ENCODE results near the gene SYCP2.

SYCP2 gene

GRCh38 chr20:59850018-59850641 lies 83.3 kb downstream of the SYCP2 start:
- H3K4me3 ChIP-seq (ENCODE audit: low read depth, low read length): no peak overlapping the region
- DNase-seq (ENCODE audit: low read depth): no peak

DNA sequence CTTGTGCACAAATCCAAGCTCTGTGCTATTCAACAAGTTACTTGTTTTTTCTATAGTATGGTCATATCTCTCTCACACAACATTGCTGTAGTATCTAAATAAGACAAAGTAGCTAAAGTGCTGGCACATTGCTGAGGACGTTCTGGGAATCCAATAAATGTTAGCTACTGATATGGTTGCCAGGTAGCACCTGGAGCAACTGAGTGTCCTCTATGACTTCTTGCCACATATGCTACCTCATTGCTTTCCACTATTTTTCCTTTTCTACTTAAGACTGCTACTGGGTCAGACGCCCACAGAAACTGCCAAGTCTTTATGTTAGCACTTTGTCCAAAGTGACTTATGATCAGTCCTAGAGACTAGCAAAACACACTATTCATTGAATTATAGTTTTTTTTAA lies 85.3 kb downstream of the SYCP2 start:
- no peak for DNase-seq (ENCODE audit: low read depth)
- H3K4me3 ChIP-seq (ENCODE audit: low read depth, low read length): no peak overlapping the region

DNA sequence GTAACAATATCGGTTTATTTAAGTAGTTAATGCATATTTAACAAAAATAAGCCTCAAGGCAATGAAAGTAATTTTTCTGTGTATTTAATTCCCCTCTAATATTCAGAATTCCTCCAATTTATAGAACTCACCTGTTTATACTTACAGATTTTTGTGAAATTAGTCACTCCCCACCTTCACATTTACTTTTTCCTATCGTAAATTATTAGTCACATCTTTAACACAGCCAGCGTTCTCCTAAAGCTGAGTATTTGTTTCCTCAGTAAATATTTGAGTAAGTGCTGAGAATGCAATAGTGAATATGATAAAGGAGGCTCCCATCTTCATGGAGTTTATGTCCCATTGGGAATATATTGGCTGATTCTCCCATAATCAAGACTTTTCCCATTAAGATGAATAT lies 88.0 kb downstream of the SYCP2 start:
- no peak for DNase-seq (ENCODE audit: low read depth)
- H3K4me3 ChIP-seq (ENCODE audit: low read depth, low read length): no peak overlapping the region

DNA sequence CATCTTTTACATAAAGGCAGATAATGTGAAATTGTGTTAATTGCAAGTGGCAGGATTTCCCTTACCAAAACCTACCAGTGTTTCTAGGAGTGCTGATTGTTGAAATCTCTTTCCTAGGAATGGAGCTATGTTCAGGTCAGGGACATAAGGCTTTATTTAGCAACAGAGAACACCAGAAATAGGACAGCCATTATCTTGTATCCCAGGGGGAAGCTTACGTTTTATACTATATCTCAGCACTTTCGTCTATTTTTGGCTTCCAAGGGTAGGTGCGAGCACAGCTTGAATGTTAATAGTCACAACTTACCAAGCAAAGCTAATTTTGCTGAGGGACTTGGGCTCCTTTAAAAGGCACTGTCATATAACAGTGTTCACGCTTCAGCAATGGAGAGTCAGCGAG lies 94.0 kb downstream of the SYCP2 start:
- no peak for DNase-seq (ENCODE audit: low read depth)

GRCh38 chr20:59837623-59838394 lies 95.6 kb downstream of the SYCP2 start:
- DNase-seq (ENCODE audit: low read depth): no peak
- no peak overlapping the region for H3K4me3 ChIP-seq (ENCODE audit: low read depth, low read length)

More for the DNA sequence above, 94.0 kb downstream of the SYCP2 start:
- H3K4me3 ChIP-seq (ENCODE audit: low read depth, low read length): no peak overlapping the region

DNA sequence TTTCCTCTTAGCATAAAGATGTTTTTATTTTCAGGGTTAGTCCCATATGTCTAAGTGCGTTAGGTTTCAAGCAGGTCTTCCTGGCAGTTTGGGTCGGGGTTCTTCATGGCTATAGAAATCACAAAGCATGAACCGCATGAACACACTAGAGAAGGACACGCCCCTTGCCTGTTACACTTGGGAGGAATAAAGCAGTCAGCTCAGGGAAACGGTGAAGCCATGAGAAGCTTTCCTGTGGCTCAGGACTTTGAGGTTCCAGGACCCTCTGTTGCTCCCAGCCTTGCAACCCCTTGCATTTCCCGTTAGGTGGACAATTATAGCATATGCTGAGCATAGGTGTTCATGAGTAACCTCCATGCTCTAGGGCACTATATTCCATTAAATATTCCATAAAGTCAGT lies 96.7 kb downstream of the SYCP2 start:
- no peak for DNase-seq (ENCODE audit: low read depth)
- no peak overlapping the region for H3K4me3 ChIP-seq (ENCODE audit: low read depth, low read length)

- no peak for DNase-seq (ENCODE audit: low read depth)
- peak overlapping the region; percentile 17 for H3K4me3 ChIP-seq (ENCODE audit: low read depth, low read length)
These were observed 97.7 kb downstream of the SYCP2 start for GRCh38 chr20:59835448-59836395.

- no peak overlapping the region for H3K4me3 ChIP-seq (ENCODE audit: low read depth, low read length)
- DNase-seq (ENCODE audit: low read depth): no peak
These were observed 98.4 kb downstream of the SYCP2 start for GRCh38 chr20:59835057-59835447.

DNA sequence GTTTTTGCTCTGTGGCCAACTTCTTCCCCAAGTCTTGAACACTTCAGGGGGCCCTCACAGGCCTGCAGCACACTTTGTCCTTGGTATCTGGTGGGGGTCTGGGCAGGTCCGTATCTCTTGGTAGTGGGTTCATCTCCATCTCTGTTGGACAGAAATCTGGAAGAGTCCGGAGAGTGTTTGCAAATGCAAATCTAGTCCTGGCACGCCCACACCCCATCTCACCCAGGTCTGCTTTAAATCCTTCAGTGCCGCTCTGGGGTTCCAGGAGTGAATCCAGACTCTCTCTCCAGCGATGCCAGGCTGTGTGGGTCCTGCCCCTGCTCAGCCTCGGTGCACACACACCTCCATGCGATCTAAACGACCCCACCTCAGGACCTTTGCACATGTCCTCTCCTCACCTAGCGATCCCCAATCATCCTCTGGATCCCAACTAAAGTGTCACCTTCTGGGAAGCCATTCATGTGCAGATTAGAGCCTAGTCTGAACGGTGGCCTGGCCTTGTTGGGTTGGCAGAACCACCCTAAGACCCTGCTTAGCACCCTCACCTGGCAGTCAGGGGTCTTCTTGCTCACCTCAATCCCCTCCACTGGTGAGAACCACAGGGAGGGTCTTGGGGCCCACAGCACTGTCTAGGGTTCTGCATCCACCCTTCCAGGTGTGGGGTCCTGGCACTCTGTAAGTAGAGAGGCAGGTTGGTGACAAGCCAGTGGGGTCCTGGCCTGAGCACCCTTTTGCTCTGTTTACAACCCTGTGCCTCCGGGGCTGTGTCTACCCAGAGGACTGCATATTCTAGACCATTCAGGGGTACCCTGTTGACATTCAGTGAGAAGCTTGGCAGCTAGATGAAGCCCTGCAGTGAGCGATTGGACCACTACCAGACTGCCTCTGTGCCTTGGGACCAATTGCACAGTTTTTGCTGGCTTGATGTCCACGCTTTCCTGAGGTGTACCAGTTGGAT lies 100.8 kb downstream of the SYCP2 start:
- DNase-seq (ENCODE audit: low read depth): no peak
- no peak overlapping the region for H3K4me3 ChIP-seq (ENCODE audit: low read depth, low read length)

GRCh38 chr20:59831916-59832270 lies 101.5 kb downstream of the SYCP2 start:
- no peak overlapping the region for H3K4me3 ChIP-seq (ENCODE audit: low read depth, low read length)

DNA sequence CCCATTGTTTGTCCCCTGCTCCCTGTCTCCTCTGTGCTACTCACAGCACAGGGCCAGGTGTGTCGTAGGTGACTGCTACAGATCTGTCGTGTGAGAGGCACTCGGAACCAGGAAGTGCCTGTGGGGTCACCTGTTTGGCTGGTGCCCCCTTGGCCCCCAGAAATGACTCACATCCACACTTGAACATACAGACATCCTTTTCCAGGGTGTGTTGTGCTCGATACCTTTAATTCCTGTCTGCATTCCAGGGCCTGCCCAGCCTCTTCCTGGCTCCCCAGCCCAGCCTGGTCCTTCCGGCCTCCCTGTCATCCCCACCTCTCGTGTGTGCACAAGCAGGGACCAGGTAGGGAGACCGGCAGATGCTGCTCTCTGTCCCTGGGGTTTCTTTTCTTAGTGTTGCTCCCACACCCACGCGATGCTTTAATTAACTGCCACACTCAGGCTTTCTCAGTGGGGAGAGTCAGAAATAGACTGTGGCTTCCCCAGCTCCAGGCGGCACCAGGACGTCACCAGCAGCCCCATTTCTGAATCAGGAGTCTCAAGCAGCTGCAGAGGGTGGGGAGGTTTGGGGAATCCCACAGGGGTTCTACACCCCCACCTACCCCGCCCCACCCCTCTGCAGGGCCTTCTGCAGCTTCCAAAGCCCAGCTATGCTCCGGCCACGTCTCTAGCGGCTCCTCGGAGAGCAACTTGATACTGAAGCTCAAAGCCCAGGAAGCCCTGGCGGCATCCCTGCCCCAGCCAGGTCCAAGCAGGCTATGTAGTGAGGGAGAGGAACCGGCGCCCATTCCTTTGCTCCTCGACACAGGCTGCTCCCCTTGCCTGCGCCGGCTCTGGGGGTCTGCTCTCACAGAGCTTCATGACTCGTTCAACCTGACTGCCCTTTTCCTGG lies 102.2 kb downstream of the SYCP2 start:
- no peak for DNase-seq (ENCODE audit: low read depth)
- no peak overlapping the region for H3K4me3 ChIP-seq (ENCODE audit: low read depth, low read length)

More at GRCh38 chr20:59831916-59832270, 101.5 kb downstream of the SYCP2 start:
- DNase-seq (ENCODE audit: low read depth): no peak

GRCh38 chr20:59830665-59831023 lies 102.8 kb downstream of the SYCP2 start:
- H3K4me3 ChIP-seq (ENCODE audit: low read depth, low read length): no peak overlapping the region
- DNase-seq (ENCODE audit: low read depth): no peak

- no peak for DNase-seq (ENCODE audit: low read depth)
- H3K4me3 ChIP-seq (ENCODE audit: low read depth, low read length): no peak overlapping the region
These were observed 103.4 kb downstream of the SYCP2 start for GRCh38 chr20:59829786-59830664.

DNA sequence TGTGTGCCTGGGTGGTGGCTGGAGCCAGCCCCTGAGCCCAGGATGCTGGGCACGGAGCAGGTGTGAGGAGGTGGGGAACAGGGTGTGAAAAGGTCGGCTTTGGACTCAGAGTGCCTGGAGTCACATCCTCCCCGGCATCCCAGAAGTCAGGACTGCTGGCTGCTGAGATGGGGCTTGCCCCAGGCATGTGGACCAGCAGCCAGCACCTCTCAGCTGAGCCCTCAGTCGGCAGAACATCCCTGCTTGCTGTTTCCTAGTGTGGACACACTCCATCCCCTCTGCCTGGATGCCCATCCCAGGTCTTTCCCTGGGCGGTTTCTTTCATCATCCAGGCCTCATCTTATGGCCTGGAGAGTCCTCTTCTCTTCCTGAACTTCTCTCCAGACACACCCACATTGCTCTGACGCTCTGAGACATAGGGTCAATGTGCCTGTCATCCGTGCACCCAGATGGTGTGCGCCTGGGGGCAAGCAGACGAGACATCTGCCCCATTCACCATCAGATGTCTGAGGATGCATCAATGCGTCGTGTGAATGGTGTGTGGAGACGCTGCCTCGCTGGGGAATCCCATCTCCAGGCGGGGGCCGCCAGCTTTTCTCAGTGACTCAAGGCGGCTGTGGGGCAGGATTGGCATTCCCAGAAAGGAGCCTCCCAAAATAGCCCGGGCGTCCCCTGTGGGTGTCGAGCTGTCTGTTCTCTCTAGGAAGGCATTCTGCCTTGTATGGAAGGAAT lies 104.2 kb downstream of the SYCP2 start:
- H3K4me3 ChIP-seq (ENCODE audit: low read depth, low read length): no peak overlapping the region
- no peak for DNase-seq (ENCODE audit: low read depth)

DNA sequence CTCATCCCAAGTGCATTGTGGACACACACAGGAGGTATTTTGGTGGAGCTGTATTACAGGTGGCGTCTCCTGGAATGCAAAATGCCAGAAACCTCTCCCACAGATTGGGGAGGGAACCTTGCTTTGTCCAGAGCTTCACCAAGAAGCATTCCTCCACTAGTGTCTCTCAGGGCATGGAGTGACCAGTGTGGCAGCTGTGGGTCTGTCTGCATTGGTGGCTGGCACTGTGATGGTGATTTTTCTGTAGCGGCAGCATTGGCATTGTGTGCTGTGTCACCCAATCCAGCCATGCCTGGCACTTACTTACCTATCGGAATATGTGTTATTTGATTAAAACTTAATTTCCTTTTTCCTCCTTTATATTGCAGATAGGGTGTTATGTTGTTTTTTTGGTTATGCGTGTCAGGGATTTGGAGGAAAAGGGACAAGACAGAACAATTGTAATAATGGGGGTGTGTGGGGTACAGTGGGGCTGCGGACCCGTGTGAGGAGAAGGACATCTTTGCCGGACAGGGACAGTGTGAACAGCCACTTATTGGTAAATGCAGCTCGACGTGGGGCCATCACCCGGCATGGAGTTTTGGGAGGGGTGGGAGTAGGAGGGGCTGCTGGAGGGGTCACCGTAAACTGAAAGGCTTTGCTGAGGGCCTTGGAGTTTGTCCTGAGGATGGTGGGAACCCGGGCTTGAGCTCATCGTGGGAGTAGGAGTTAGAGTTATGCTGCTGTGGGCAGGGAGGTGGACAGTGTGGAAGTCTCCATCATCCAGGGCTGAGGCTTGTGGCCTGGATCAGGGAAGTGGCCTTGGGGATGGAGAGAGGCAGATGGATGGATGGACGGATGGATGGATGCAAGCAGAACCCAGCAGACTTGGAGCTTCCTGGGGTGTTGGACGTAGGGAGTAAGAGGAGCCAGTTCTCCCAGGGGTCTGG lies 105.0 kb downstream of the SYCP2 start:
- DNase-seq (ENCODE audit: low read depth): no peak
- no peak overlapping the region for H3K4me3 ChIP-seq (ENCODE audit: low read depth, low read length)
